GM19397 (cell line): ENCODE data around the gene CYP2W1.

Experiments
- ATAC-seq: cut with Tn5 transposase; IDR thresholded peaks from one replicate; pipeline ENCODE4 v1.9.1; 2021; ENCODE audit warnings: mild to moderate bottlenecking, moderate library complexity; ENCODE audit not compliant: unreplicated experiment

Gene CYP2W1

GRCh38 chr7:966291-967069, 16.5 kb upstream of the CYP2W1 start:
- no peak for ATAC-seq

DNA sequence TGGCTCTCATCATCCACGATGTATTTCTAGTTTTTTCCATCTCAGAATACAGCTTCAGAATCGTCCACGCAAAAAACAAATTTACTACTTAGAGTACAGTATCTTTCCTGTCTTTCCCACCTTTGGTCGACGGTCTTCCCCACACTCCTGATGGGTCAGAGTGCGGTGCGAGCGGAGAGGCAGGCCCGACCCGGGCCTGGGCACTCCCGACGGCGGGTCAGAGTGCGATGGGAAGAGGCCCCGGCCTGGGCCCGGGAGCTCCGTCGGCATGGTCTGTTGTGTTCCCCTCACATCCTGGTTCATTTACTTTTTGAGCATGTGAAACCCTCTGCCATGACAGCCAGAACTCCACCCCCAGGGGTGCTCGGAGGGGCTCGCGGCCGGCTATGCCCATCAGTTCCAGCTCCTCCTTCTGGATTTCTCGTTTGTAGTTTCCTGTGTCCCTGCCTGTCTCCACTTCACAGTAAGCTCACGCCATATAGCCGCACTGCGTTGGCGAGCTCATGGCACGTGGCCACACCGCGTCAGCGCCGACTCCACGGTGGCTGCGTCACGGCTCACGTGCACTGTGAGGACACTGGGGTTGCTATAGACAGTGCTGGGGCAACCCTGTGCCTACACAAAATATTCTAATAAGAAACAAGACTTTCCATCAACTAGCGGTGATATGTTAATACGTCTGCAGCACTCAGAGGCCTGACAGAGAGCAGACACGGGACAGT, 15.5 kb upstream of the CYP2W1 start:
- no peak for ATAC-seq

DNA sequence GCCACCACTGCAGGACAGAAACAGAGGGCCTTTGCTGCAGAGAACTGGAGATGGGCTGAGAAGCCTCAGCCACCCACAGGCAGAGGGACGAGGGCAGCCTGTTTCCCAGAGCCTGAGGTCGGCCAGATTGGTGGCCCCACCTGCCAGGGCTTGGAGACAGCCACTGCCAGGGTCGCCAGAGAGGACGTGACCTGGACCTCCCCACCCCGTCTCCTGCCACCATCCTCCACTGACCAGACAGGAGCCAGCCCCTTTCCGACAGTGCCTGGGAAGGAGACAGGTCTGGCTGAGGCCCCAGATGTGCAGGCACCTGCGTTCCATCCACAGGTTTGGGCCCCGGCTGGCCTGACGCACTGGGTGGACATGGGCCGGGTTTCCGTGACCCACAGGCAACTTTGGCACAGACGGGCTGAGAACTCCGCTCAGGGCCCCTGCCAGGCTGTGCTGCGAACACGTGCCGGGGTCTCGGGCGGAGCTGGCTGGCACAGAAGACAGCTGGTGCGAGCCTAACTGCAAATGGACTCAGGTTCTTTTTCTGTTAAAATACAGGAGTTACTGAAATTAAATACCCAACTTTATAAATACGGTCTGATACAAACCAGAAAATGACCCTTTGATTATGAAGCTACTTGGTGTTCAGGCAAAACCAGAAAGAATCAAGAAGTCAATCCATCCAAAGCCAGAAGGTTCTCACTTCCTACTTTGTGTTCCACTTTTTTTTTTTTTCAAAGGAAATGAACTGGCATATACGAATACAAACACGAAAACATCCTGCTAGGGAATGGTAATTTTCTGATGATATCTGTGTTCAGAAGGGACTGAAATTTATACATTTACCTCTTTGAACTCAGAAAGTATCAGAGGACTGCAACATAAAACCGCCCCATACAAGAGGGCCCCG, 14.5 kb upstream of the CYP2W1 start:
- no peak for ATAC-seq

DNA sequence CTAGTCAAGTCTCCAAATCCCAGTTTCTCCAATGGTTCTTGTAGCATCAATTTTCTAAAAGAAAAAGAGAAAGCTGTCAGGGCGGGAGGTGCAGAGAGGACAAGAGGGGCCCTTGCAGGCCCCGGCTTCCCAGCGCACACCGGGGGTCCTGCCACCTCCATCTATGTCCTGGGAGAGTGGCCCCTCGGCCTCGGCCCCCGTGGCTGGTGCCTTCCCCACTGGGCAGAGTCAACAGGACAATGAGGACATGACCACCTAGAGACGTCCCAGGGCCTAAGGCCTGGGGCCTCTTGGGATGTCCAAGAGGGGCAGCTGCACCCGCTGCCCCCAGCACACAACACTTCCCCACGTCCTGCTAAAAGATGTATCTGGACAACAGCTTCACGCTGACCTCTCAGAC, 13.6 kb upstream of the CYP2W1 start:
- ATAC-seq, result no peak

DNA sequence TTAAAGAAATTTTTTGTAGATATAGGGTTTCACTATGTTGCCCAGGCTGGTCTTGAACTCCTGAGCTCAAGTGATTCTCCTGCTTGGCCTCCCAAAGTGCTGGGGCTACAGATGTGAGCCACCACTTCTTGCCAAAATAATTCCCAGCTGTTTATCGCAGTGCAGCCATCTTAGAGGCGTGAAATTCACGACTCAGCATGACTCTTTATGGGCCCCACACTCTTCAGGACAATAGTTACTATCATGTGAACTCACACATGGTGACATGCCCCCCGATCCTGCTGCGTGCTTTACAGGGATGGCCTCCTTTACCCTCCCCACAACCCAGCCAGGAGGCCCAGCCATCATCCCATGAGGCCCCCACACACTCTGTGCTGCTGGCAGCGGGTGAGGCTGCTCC, 12.2 kb upstream of the CYP2W1 start:
- no peak for ATAC-seq

GRCh38 chr7:972110-972509, 10.9 kb upstream of the CYP2W1 start:
- no peak for ATAC-seq

DNA sequence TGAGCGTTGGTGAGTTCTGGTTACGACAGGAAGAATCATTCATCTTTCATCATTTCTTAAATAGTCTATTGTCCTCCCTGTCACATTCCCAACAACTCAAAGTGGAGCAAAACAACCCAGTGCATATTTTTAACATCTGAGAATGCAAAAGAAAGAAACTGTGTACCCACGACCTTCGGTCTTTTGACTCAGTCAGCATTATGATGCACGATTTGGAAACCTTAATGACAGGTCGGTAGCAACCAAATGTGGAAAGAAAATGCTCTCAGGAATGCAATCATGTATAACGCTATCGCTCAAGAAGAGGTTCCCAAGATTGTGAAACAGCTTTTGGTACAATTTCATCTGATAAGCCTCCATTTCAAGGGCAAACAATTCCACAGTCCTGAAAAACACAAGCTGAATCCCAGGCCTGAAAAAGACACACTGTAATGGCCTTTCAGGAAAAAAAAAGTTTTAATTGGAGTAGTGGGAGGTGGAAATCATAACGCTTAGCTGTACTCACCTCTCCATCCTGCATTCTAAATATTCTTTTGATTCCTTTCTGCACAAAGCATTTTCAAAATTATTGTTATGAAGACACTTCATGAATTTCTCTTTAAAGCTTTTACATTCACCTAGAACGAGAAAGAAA, 10.2 kb upstream of the CYP2W1 start:
- no peak for ATAC-seq

DNA sequence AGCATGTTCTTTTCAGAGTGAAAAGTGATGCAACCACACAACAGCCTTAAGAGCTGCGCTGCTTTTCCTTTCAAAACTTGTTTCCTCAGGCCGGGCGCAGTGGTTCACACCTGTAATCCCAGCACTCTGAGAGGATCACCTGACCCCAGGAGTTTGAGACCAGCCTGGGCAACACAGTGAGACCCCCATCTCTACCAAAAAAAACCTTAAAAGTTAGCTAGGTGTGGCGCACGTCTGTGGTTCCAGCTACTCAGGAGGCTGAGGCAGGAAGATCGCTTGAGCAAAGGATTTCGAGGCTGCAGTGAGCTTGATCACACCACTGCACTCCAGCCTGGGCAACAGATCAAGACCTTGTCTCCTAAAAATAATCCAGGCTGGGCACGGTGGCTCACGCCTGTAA, 9.7 kb upstream of the CYP2W1 start:
- ATAC-seq, result no peak

DNA sequence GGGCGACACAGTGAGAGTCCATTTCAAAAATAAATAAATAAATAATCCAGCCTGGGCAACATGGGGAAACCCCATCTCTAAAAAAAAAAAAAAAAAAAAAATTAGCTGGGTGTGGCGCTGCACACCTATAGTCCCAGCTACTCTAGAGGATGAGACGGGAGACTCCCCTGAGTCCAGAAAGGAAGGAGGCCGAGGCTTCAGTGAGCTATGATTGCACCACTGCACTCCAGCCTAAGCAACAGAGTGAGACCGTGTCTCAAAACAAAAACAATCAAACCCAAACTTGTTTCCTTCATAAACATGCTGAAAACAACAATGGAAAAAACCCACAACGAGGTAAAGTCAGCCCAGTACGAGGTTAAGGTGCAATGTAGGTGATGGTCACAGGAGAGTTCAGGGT, 8.8 kb upstream of the CYP2W1 start:
- ATAC-seq, result no peak

GRCh38 chr7:974820-975681, 7.9 kb upstream of the CYP2W1 start, which contains the start of gene COX19:
Gene COX19 (minus strand): TSS chr7:975549. CDS start chr7:975509, 40 bp downstream.
- ATAC-seq, result peak; percentile 71

- ATAC-seq, result no peak
These were observed 7.1 kb upstream of the CYP2W1 start for GRCh38 chr7:975702-976473.

- no peak for ATAC-seq
These were observed 6.1 kb upstream of the CYP2W1 start for GRCh38 chr7:976901-977325.

GRCh38 chr7:977326-978048, 5.5 kb upstream of the CYP2W1 start:
- no peak for ATAC-seq

- ATAC-seq, result no peak
These were observed 5.0 kb upstream of the CYP2W1 start for GRCh38 chr7:978049-978346.

- no peak for ATAC-seq
These were observed 4.4 kb upstream of the CYP2W1 start for GRCh38 chr7:978416-979091.

- no peak for ATAC-seq
These were observed 3.8 kb upstream of the CYP2W1 start for GRCh38 chr7:979151-979550.

- no peak for ATAC-seq
These were observed 3.0 kb upstream of the CYP2W1 start for GRCh38 chr7:979886-980571.
